ENCODE results near the gene CMTM2.

GRCh38 chr16:66537236-66537635, 42.0 kb upstream of the CMTM2 start:
- TF ChIP-seq MAX (IDR thresholded peaks at IDR 0.05; ENCODE audit: low read depth, low read length), result no peak
- TF ChIP-seq CTCF (IDR thresholded peaks at IDR 0.05; ENCODE audit: low read depth, low read length), result no peak
- no peak for TF ChIP-seq POLR2A (IDR thresholded peaks at IDR 0.05; ENCODE audit: extremely low read depth, insufficient read length)

All from NB4 (cell line).